GM19463 (cell line): ENCODE results near the gene BIN2.
"Not testable (repeated sequence)": the region's sequence is repeated elsewhere in the genome, so short reads cannot be mapped to it uniquely, and the experiment has no call there.

ENCODE experiments used
- ATAC-seq: cut with Tn5 transposase; IDR thresholded peaks from one replicate; pipeline ENCODE4 v1.9.1; 2021; ENCODE audit warnings: mild to moderate bottlenecking, moderate library complexity; ENCODE audit not compliant: unreplicated experiment

The BIN2 gene

DNA sequence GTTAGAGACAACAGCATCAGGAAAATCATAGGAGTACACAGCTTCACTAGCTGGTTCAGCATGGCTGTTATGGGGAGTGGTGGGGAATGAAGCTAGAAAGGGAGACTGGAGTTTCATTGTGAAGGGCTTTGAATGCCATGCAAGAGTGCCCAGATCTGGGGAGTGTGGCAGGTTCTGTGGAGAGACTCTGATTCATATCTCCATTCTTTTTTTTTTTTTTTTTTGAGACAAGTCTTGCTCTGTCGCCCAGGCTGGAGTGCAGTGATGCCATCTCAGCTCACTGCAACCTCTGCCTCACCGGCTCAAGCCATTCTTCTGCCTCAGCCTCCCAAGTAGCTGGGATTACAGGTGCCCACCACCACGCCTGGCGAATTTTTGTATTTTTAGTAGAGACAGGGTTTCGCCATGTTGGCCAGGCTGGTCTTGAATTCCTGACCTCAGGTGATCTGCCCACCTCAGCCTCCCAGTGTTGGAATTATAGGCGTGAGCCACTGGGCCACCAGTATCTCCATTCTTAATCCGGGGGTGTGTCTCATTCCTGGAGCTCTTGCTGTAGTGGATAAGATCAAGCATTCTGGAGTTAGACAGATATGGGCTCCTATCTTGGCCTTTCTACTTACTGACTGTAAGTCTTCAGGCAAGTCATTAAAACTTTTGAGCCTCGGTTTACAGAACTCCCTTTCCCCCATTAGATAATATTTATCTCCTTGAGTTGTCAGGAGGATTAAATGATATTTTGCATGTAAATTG lies 5.7 kb downstream of the BIN2 start:
- not testable (repeated sequence) for ATAC-seq

DNA sequence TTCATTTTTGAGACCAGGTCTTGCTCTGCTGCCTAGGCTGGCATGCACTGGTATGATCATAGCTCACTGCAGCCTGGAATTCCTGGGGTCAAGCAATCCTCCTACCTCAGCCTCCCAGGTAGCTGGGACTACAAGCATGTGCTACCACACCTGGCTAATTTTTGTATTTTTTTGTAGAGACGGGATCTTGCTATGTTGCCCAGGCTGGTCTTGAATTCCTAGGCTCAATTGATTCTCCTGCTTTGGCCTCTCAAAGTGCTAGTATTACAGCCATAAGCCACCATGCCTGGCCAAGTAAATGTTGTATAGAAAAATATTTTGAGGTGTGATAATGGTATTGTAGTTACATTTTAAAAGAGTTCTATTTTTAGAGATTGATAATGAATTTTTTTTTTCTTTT lies 12.6 kb downstream of the BIN2 start:
- ATAC-seq, result no peak

DNA sequence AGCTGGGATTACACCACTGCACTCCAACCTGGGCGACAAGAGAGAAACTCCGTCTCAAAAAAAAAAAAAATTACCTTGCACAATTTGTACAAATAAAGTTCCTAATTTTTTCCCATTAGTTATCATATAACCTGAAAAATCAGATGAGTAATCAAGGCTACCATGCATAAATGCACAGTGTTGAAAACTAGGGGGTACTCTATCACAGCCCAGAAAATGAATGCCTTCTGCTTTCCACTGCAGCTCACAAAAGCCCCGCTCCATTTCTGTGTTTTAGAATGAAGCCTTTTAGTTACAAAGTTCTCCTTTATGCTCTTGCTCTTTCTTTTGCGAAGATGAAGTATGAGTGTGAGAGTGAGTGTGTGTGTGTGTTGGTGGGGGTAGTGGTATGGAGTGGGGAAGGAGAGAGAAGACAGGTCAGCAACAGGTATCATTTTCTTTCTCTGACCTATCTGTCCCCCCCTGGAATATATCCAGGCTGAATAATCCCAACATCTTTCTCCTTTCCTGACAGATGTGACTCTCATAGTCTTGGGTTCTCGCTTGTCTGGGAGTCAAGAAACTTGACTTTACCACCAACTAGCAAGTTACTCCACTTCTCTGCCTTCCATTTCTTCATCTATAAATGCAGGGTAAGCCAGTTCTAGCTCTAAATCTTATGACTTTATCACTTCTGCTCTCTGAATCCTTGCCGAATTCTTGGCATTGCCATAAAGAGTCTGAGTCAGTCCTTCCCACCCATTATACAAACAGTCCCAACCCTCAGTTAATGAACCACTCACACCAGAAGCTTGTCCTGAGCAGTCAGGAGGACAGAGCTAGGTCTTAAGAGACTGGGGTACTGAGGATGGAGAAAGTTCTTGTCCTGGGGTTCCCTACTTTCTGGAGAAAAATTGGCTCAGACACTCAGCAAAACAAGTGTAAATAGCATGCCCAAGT lies 16.1 kb downstream of the BIN2 start:
- ATAC-seq, result no peak

DNA sequence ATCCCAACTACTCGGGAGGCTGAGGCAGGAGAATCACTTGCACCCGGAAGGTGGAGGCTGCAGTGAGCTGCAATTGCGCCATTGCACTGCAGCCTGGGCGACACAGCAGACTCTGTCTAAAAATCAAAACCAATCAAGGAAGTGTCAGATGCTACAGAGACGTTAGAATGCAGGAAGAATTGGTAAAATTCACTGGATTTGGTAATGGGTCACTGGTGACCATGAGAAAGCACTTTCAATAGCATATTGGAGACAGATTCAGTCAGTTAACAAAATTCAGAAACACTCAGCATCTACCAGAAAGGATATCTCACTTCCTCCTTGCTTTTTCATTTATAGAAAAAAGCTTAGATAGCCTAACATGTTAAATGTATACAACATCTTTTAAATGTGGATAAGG lies 17.5 kb downstream of the BIN2 start:
- no peak for ATAC-seq

DNA sequence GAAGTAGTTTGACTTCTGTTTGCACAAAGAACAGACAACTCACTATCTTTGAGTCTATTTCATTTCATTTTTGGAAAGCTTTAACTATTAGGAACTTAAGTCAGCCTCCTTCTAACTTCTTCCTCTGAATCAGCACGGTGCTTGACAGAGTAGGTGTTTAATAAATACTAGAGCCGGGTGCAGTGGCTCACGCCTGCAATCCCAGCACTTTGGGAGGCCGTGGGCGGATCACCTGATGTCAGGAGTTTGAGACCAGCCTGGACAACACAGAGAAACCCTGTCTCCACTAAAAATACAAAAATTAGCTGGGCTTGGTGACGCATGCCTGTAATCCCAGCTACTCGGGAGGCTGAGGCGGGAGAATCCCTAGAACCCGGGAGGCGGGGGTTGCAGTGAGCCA lies 23.2 kb downstream of the BIN2 start:
- ATAC-seq, result not testable (repeated sequence)

DNA sequence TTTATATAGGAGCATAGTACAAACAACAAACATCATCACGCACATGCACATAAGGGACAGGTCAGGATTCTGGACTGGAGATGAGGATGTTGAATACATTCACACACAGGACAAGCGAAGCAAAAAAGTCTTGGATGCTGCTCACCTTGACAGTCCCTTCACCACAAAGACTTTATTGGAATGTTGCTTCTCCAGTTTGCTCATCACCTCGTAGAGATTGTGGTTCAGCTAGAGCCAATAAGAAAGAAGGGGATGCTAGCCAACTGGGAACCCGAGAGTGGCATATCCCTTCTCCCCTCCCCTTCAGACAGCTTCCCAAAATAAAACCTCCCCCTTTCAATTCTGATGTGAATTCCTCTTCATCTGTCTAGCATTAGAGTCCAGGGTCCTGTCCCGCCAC lies 28.3 kb downstream of the BIN2 start:
- no peak for ATAC-seq

DNA sequence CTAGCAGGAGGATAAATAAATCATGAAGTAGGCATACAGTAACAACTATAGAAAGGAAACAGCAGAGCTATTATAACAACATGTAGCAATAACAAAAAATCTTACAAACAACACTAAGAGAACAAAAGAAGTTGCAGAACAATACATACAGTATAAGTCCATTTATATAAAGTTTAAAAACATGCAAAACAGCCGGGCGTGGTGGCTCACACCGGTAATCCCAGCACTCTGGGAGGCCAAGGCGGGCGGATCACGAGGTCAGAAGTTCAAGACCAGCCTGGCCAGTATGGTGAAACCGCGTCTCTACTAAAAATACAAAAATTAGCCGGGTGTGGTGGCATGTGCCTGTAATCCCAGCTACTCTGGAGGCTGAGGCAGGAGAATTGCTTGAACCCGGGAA lies 29.9 kb downstream of the BIN2 start:
- ATAC-seq, result not testable (repeated sequence)

DNA sequence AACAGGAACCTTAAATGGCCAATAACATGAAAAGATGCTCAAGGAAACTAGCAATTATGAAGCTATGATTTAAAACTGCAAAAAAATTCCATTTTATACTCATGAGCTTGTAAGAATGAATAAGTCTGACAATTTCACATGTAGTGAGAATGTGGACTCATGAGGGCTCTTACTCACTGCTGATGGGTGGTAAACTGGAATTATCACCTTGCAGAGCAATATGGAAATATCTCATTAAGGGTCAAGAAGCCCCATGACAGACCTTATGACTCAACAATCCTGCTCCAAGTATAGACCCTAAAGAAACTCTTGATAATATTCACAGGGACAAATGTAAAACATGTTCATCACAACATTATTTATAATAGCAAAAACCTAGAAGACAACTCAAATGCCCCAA lies 30.3 kb downstream of the BIN2 start:
- no peak for ATAC-seq

DNA sequence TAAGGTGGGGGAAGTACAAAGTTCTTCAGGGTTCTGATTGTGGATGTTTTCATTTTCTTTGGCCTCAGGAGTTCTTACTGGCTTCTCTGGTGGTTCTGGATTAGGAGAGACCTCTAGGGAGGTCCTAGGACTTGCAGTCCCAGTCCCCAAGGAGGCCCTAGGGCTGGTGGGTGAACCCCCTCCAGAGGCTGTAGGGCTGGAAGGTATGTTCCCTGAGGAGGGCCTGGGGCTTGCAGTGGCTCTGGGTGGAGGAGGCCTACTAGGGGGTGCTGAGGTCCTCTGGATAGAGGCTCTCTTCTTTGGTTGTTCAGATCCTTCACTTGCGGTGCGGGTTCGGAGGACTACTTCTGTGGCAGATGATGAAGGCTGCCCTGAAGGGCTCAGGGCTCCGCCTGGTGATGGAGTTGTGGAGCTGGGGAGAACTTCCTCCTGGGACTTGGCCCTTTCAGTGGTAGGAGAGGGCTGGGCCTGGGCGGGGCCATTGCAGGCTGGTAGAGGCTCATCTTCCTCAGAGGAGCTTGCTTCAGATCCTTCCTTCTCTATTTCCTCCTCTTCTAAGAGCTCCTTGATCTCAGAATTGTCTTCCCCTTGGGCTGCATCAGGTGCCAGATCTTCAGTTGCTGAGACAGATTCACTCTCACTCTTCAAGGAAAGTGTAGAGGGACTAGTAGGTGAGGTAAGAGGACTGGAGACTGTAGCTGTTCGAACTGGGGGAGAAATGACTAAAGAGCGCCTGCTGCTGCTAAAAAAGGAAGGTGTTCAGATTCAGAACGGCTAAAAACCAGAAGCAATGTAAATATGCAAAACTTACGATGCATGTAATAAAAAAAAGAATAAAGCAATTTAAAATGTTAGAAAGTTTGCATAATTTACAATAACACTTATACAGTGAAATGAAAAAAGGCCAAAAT lies 32.1 kb downstream of the BIN2 start:
- ATAC-seq, result not testable (repeated sequence)

DNA sequence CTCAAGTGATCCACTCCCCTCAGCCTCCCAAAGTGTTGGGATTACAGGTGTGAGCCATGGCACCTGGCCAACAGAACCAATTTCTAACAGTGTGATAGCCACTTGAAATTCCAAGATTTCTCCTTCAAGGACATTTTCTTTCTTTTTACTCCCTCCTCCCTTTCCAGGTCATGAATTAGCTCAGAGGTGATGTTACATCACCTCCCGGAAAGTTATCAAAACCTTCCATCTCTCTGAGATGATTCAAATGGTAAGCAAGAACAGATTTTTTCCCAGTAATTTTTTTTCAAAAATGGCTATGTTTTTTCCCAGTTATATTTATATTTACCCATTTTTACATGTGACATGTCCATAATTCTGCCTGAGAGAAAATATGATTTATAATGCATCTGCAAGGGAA lies 38.1 kb downstream of the BIN2 start:
- ATAC-seq, result no peak

DNA sequence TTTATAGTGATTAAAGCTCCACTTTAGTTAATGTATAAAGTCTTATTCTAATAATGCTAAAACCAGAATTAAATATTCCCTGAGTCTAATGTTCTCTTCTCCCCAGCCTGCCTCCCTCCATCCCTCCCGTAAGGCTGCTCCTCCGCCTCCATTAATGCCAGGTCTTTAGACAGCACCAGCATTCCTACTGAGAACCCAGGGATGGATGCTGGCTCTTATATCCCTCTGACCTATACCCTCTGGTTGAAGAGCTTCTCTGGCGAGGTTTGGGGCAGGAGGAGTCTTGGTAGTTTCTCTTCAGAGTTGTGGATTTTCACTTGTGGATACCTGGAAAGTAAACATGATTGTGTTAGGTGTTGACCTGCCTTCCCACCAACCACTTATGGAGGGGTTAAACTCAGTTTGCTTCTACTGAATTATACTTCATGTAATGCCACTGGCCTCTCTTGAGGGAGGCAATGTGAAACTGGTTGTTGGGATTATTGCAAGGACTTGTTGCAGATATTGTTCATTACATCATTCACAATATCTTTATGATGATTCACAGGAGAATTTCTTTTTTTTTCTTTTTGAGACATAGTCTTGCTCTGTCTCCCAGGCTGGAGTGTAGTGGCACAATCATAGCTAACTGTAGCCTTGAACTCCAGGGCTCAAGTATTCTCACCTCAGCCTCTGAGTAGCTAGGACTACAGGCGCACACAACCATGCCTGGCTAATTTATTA lies 42.6 kb downstream of the BIN2 start:
- ATAC-seq, result no peak

DNA sequence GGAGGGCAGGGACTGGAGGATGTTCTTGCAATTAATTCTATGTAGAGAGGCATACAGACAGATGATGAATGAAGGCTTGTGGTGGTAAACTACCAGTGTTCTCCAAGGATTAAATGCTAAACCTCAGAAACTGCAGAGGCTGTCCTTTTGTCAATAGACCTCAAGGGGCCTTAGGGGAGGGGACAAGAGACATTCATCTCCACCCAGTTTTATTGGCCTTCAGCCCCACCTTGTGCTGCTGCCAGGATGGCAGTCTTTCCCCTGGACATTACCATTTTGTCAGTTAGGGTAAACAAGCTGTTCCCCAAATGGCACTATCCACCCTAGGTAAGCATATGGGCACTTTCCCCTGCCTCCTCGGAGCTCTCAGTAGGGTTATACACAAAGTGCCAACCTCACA lies 48.9 kb downstream of the BIN2 start:
- no peak for ATAC-seq

DNA sequence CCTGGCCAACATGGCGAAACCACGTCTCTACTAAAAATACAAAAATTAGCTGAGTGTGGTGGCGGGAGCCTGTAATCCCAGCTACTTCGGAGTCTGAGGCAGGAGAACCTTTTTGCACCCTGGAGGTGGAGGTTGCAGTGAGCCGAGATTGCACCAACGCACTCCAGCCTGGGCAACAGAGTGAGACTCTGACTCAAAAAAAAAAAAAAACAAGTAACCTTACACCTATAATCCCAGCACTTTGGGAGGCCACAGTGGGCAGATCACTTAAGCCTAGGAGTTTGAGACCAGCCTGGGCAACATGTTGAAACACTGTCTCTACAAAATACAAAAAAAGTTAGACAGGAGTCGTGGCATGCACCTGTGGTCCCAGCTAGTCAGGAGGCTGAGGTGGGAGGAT lies 51.2 kb downstream of the BIN2 start:
- ATAC-seq, result not testable (repeated sequence)

DNA sequence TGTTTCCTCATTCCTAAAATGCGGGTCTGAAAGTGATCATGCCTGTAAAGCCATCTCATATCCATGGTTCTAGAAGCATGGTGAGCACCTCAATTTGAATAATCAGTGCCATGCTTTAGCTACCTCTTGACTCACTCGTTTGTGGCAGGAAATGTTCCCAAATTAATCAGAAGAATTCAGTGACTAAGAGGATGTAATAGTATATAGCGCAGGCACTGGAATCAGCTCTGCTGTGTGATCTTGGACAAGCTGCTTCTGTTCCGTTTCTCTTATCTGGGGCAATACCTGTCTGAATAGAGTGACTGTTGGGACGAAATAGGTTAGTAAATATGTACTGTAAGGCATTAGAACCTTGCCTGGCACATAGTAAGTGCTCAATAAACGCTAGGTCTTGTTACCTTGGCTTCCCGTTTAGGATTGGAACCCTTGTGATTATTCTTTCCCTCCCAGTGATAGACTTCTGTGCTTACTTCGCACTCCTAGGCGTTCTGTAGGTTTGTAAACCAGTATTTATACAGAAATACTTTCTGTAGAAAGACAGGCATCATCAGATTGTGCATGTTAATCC lies 52.9 kb downstream of the BIN2 start:
- ATAC-seq, result no peak

DNA sequence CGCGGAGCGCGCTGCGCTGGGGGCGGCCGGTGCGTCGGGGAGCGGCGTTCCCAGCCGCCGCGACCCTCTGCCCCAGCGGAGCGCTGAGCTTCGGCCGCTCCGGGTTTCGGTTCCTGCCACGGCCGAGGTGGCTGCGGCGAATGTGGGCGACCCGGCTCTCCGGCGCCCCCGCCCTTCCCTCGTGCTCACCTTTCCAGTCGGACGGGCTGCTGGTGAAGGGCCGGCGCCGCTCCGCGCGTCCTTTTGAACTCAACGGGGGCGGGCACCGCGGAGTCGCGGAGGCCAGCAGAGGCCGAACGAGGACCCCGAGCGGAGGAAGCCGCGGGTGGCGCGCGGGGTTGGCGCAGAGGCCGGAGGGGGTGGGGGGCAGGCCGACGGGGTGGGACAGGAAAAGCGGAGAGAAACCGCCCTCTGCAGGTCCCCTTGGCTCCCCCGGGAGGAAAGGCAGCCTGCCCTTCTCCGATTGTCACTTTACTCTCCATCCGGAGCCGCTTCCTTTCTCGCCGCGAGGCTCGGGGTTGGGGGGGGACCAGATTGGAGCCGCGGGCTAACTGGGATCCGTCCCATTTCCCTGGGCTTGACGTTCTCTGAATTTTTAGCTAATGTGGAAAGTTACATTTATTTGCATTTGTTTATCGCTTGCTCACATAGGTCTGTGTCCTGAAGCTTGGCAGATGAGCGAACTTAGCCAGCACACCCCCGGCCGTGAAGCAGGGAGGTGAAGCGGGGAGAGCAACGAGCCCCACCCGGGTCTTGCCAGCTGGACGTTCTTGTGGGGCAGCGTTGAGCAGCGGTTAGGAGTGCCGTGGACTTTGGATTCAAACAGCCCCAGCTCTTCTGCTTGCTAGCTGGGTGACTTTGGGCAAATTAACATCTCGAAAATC lies 53.7 kb downstream of the BIN2 start, which contains the start of gene SMAGP:
Gene SMAGP, minus strand, starts transcription at position 349 of the 884 bp plus-strand sequence. CDS start 1,137 bp downstream, outside the sequence.
- peak; percentile 79 for ATAC-seq

DNA sequence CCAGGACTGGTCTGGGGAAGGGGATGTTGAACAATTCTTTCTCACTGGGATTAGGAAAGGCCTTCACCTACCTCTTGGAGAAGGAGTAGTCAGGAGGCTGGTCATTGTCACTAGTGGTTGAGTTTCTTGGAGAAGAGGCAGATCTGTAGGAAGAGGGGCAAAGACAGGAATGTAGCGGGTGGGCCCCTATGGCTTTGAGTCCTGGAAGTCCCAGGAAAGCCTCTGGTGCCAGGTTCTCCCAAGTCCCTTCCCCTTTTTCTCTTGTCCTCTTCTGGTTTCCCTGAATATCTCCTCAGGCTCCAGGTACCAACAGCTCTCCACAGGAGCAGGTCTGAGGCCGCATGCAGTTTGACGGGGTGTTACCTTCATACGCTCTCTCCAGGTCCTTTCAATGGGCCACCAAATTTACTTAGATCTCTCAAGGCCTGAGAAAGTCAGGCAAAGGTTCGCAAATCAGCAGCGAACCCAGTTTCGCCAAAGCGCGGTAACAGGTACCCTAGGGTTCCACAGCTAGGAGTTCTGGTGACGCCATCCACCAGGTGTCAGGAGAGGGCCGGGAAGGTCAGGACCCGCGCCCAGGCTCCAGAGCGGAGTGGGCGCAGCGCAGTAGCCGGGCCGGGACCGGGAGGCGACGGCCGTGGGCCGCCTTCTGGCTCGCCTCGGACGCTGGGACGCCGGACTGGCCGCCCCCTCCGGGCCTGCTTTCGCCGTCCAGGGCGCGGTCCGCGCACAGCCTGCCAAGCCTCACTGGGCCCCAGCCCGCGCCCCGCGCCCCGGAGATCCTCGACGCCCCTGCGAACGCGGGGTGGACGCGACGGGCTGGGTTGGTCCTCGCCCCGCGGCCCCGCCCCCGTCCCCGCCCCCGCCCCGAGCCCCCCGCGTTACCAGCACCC lies 54.6 kb downstream of the BIN2 start:
- ATAC-seq, result peak; percentile 27

DNA sequence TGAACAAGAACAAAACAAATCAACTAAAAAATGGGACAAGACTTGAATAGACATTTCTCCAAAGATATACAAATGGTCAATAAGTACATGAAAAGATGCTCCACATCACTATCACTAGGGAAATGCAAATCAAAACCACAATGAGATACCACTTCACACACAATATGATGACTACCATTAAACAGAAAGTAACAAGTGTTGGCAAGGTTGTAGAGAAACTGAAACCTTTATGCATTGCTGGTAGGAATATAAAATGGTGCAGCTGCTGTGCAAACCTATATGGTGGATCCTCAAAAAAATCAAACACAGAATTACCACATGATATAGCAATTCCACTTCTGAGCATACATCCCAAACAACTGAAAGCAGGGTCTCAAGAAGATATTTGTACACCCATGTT lies 59.0 kb downstream of the BIN2 start:
- ATAC-seq, result peak; percentile 44

DNA sequence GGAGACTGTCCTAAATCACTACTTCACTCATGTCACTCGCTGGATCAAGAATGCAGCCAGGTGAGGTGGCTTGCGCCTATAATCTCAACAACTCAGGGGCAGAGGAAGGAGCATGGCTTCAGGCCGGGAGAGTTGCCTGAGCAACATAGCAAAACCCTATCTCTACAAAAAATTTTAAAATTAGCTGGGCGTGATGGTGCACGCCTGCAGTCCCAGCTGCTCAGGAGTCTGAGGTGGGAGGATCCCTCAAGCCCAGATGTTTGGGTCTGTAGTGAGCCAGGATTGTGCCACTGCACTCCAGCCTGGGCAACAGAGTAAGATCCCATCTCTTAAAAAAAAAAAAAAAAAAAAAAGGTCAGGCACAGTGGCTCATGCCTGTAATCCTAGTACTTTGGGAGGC lies 59.7 kb downstream of the BIN2 start:
- ATAC-seq, result no peak
